Endodermal cell (in vitro differentiated cells): ENCODE data around the gene TEX264. TPM values are rescaled to one million over a fixed set of nuclear protein-coding genes. Genes with fewer than 3 reads are reported as not detected.

Source experiments
- DNase-seq: peaks from one replicate; pipeline ENCODE4 v3.0.0-alpha.2; 2017
- H3K27ac ChIP-seq: 2 replicates; pipeline ENCODE4 v1.5.1; 2013; ENCODE audit warnings: mild to moderate bottlenecking, low read depth, low read length, moderate library complexity
- H3K27me3 ChIP-seq: 2 replicates; pipeline ENCODE4 v1.6.1; 2013; ENCODE audit warnings: mild to moderate bottlenecking, low read length, moderate library complexity; ENCODE audit not compliant: insufficient read depth, control insufficient read depth, poor library complexity, severe bottlenecking
- H3K36me3 ChIP-seq: 2 replicates; pipeline ENCODE4 v1.7.0; 2013; ENCODE audit warnings: mild to moderate bottlenecking, low read length, moderate library complexity; ENCODE audit not compliant: control insufficient read depth, insufficient read depth
- H3K4me1 ChIP-seq: one replicate; pipeline ENCODE4 v1.7.0; 2013; ENCODE audit warnings: low read length; ENCODE audit not compliant: control insufficient read depth, insufficient read depth
- H3K4me3 ChIP-seq: 2 replicates; pipeline ENCODE4 v1.5.1; 2013; ENCODE audit warnings: mild to moderate bottlenecking, low read length, moderate library complexity
- H3K9ac ChIP-seq: 2 replicates; pipeline ENCODE4 v1.6.1; 2013; ENCODE audit warnings: mild to moderate bottlenecking, low read length, moderate library complexity; ENCODE audit not compliant: poor library complexity, severe bottlenecking; ENCODE audit errors: extremely low read depth
- H3K9me3 ChIP-seq: 2 replicates; pipeline ENCODE4 v1.6.1; 2013; ENCODE audit warnings: mild to moderate bottlenecking, low read length, moderate library complexity; ENCODE audit not compliant: control insufficient read depth
- H3K27ac Mint-ChIP-seq: 2 replicates; pipeline ENCODE4 v1.8.0; 2020; ENCODE audit warnings: mixed read lengths
- H3K27me3 Mint-ChIP-seq: 2 replicates; pipeline ENCODE4 v1.8.0; 2021; ENCODE audit warnings: mild to moderate bottlenecking, mixed read lengths; ENCODE audit not compliant: insufficient read depth
- H3K36me3 Mint-ChIP-seq: 2 replicates; pipeline ENCODE4 v1.8.0; 2020; ENCODE audit warnings: low read depth, mixed read lengths
- H3K4me1 Mint-ChIP-seq: 2 replicates; pipeline ENCODE4 v1.8.0; 2020; ENCODE audit warnings: mixed read lengths
- H3K4me3 Mint-ChIP-seq: 2 replicates; pipeline ENCODE4 v1.8.0; 2020; ENCODE audit warnings: mild to moderate bottlenecking, moderate library complexity, mixed read lengths
- H3K9me3 Mint-ChIP-seq: 2 replicates; pipeline ENCODE4 v1.8.0; 2020; ENCODE audit warnings: mild to moderate bottlenecking, mixed read lengths
- WGBS, 2 experiments: methylation state at CpG; one replicate each; pipeline versions ENCODE4 v1.1.5 to v1.1.7; 2013; ENCODE audit warnings: missing lambda C conversion rate in 2 of 2, mixed read lengths in 1 of 2; ENCODE audit not compliant: insufficient coverage in 1 of 2, insufficient read length in 1 of 2; 5-methylcytosine and 5-hydroxymethylcytosine counted together
- total RNA-seq, 2 donors: library from RNA; stranded (reverse); fragmentation: NEBNext Ultra II Directional in 1 of 2; extraction: Animal tissue kit (Norgen Biotek cat#: 25700) in 1 of 2; gene quantifications; 2 replicates in 1 of 2; 3 replicates in 1 of 2; pipeline ENCODE4 v1.2.1, GENCODE V29; 2021
- TF ChIP-seq, protein P1 (sequence below): fragments of 200-600 bp; sonication (generic); conservative IDR thresholded peaks from 2 replicates; pipeline ENCODE4 v1.5.0; 2021; ENCODE audit warnings: antibody characterized with exemption, mild to moderate bottlenecking

TEX264 gene
- total RNA-seq, 2 donors from 2014 or later: 21.1 to 24.9 TPM

DNA sequence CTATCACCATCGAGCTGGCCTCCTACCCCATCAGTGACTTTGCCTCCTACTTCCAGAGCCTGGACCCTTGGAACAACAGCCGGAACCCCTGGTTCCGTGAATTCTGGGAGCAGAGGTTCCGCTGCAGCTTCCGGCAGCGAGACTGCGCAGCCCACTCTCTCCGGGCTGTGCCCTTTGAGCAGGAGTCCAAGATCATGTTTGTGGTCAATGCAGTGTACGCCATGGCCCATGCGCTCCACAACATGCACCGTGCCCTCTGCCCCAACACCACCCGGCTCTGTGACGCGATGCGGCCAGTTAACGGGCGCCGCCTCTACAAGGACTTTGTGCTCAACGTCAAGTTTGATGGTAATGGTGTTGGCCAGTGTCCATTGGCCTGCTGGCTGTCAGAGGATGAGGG lies 41.9 kb downstream of the TEX264 start:
- peaks cover under 1% of the 10 kb centered on the region for H3K4me1 Mint-ChIP-seq
- DNase-seq: peak; percentile 24
- Histone ChIP-seq H3K9ac (no peak overlapping the region), H3K27ac (no peak overlapping the region), H3K27me3 (peaks cover 13% of the 10 kb centered on the region), H3K9me3 (no peaks in the 10 kb centered on the region), H3K36me3 (peaks cover 25% of the 10 kb centered on the region), H3K4me1 (no peaks in the 10 kb centered on the region), H3K4me3 (no peak overlapping the region)
- no peaks in the 10 kb centered on the region for H3K9me3 Mint-ChIP-seq
- peaks cover 23% of the 10 kb centered on the region for H3K36me3 Mint-ChIP-seq
- H3K4me3 Mint-ChIP-seq: no peak overlapping the region
- H3K27me3 Mint-ChIP-seq: peaks cover 14% of the 10 kb centered on the region
- TF ChIP-seq, protein P1, sequence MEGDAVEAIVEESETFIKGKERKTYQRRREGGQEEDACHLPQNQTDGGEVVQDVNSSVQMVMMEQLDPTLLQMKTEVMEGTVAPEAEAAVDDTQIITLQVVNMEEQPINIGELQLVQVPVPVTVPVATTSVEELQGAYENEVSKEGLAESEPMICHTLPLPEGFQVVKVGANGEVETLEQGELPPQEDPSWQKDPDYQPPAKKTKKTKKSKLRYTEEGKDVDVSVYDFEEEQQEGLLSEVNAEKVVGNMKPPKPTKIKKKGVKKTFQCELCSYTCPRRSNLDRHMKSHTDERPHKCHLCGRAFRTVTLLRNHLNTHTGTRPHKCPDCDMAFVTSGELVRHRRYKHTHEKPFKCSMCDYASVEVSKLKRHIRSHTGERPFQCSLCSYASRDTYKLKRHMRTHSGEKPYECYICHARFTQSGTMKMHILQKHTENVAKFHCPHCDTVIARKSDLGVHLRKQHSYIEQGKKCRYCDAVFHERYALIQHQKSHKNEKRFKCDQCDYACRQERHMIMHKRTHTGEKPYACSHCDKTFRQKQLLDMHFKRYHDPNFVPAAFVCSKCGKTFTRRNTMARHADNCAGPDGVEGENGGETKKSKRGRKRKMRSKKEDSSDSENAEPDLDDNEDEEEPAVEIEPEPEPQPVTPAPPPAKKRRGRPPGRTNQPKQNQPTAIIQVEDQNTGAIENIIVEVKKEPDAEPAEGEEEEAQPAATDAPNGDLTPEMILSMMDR: no peak
- H3K27ac Mint-ChIP-seq: no peak overlapping the region
- WGBS, 2 experiments: 95 to 99% methylated on average over 16 to 19 of the region's 19 CpGs

GRCh38 chr3:51715231-51715976 lies 44.4 kb downstream of the TEX264 start:
- no peaks in the 10 kb centered on the region for H3K9me3 Mint-ChIP-seq
- H3K9me3 ChIP-seq: no peaks in the 10 kb centered on the region
- H3K9ac ChIP-seq: no peak overlapping the region
- H3K4me1 Mint-ChIP-seq: peaks cover 3% of the 10 kb centered on the region
- H3K27ac Mint-ChIP-seq: no peak overlapping the region
- no peak overlapping the region for H3K4me3 Mint-ChIP-seq
- no peak for DNase-seq
- peaks cover 21% of the 10 kb centered on the region for H3K36me3 Mint-ChIP-seq
- H3K4me1 ChIP-seq: no peaks in the 10 kb centered on the region
- no peak overlapping the region for H3K27ac ChIP-seq
- peaks cover 25% of the 10 kb centered on the region for H3K36me3 ChIP-seq
- 93 to 98% methylated on average over 27 to 36 of the region's 36 CpGs for WGBS, 2 experiments
- no peak overlapping the region for H3K4me3 ChIP-seq
- TF ChIP-seq, protein P1: no peak
- no peaks in the 10 kb centered on the region for H3K27me3 Mint-ChIP-seq
- H3K27me3 ChIP-seq: no peaks in the 10 kb centered on the region

GRCh38 chr3:51715977-51716294 lies 44.9 kb downstream of the TEX264 start:
- no peaks in the 10 kb centered on the region for H3K27me3 ChIP-seq
- Mint-ChIP-seq H3K4me3 (no peak overlapping the region), H3K36me3 (peaks cover 21% of the 10 kb centered on the region), H3K27ac (no peak overlapping the region), H3K27me3 (no peaks in the 10 kb centered on the region), H3K9me3 (no peaks in the 10 kb centered on the region), H3K4me1 (peaks cover 3% of the 10 kb centered on the region)
- H3K4me1 ChIP-seq: no peaks in the 10 kb centered on the region
- H3K4me3 ChIP-seq: no peak overlapping the region
- no peak overlapping the region for H3K9ac ChIP-seq
- TF ChIP-seq, protein P1: no peak
- WGBS, 2 experiments: 92 to 98% methylated on average over 6 to 8 of the region's 8 CpGs
- peaks cover 25% of the 10 kb centered on the region for H3K36me3 ChIP-seq
- H3K9me3 ChIP-seq: no peaks in the 10 kb centered on the region
- H3K27ac ChIP-seq: no peak overlapping the region
- peak; percentile 24 for DNase-seq
